ENCODE results near the gene COG2.
"Not testable (repeated sequence)": the region's sequence is repeated elsewhere in the genome, so short reads cannot be mapped to it uniquely, and the experiment has no call there.

The COG2 gene

GRCh38 chr1:230646710-230647302, 4.5 kb downstream of the COG2 start:
- H3K36me3 ChIP-seq (ENCODE audit: control insufficient read depth, insufficient read depth, low read length): no peaks in the 10 kb centered on the region
- no peaks in the 10 kb centered on the region for H3K9me3 ChIP-seq (ENCODE audit: control insufficient read depth, insufficient read depth, low read length)
- H3K27ac ChIP-seq (ENCODE audit: low read length): no peak overlapping the region
- H3K4me1 ChIP-seq (ENCODE audit: control insufficient read depth, insufficient read depth, low read length): no peaks in the 10 kb centered on the region
- no peak for DNase-seq (ENCODE audit: low read depth, low spot score)
- WGBS (ENCODE audit: insufficient coverage, insufficient read length): no CpG with 5 or more reads among the region's 4 CpGs
- no peaks in the 10 kb centered on the region for H3K27me3 ChIP-seq (ENCODE audit: control insufficient read depth, insufficient read depth, low read length)
- H3K4me3 ChIP-seq (ENCODE audit: low read length): no peak overlapping the region

GRCh38 chr1:230647321-230647720, 5.0 kb downstream of the COG2 start:
- H3K27me3 ChIP-seq (ENCODE audit: control insufficient read depth, insufficient read depth, low read length): no peaks in the 10 kb centered on the region
- no peaks in the 10 kb centered on the region for H3K9me3 ChIP-seq (ENCODE audit: control insufficient read depth, insufficient read depth, low read length)
- H3K4me1 ChIP-seq (ENCODE audit: control insufficient read depth, insufficient read depth, low read length): no peaks in the 10 kb centered on the region
- no peaks in the 10 kb centered on the region for H3K36me3 ChIP-seq (ENCODE audit: control insufficient read depth, insufficient read depth, low read length)
- WGBS (ENCODE audit: insufficient coverage, insufficient read length): no CpG with 5 or more reads among the region's 5 CpGs
- no peak overlapping the region for H3K4me3 ChIP-seq (ENCODE audit: low read length)
- DNase-seq (ENCODE audit: low read depth, low spot score): no peak
- H3K27ac ChIP-seq (ENCODE audit: low read length): no peak overlapping the region

GRCh38 chr1:230648114-230648513, 5.8 kb downstream of the COG2 start:
- H3K4me1 ChIP-seq (ENCODE audit: control insufficient read depth, insufficient read depth, low read length): no peaks in the 10 kb centered on the region
- DNase-seq (ENCODE audit: low read depth, low spot score): no peak
- H3K36me3 ChIP-seq (ENCODE audit: control insufficient read depth, insufficient read depth, low read length): no peaks in the 10 kb centered on the region
- no peaks in the 10 kb centered on the region for H3K9me3 ChIP-seq (ENCODE audit: control insufficient read depth, insufficient read depth, low read length)
- no peak overlapping the region for H3K27ac ChIP-seq (ENCODE audit: low read length)
- WGBS (ENCODE audit: insufficient coverage, insufficient read length): no CpG with 5 or more reads among the region's 3 CpGs
- no peaks in the 10 kb centered on the region for H3K27me3 ChIP-seq (ENCODE audit: control insufficient read depth, insufficient read depth, low read length)
- H3K4me3 ChIP-seq (ENCODE audit: low read length): no peak overlapping the region

GRCh38 chr1:230650300-230650699, 8.0 kb downstream of the COG2 start:
- H3K4me1 ChIP-seq (ENCODE audit: control insufficient read depth, insufficient read depth, low read length): no peaks in the 10 kb centered on the region
- no peaks in the 10 kb centered on the region for H3K36me3 ChIP-seq (ENCODE audit: control insufficient read depth, insufficient read depth, low read length)
- no peaks in the 10 kb centered on the region for H3K9me3 ChIP-seq (ENCODE audit: control insufficient read depth, insufficient read depth, low read length)
- H3K4me3 ChIP-seq (ENCODE audit: low read length): no peak overlapping the region
- WGBS (ENCODE audit: insufficient coverage, insufficient read length): no CpG with 5 or more reads among the region's 1 CpG
- no peak for DNase-seq (ENCODE audit: low read depth, low spot score)
- H3K27me3 ChIP-seq (ENCODE audit: control insufficient read depth, insufficient read depth, low read length): no peaks in the 10 kb centered on the region
- no peak overlapping the region for H3K27ac ChIP-seq (ENCODE audit: low read length)

- no peaks in the 10 kb centered on the region for H3K9me3 ChIP-seq (ENCODE audit: control insufficient read depth, insufficient read depth, low read length)
- WGBS (ENCODE audit: insufficient coverage, insufficient read length): no CpG with 5 or more reads among the region's 2 CpGs
- no peak overlapping the region for H3K4me3 ChIP-seq (ENCODE audit: low read length)
- no peaks in the 10 kb centered on the region for H3K27me3 ChIP-seq (ENCODE audit: control insufficient read depth, insufficient read depth, low read length)
- no peak overlapping the region for H3K27ac ChIP-seq (ENCODE audit: low read length)
- DNase-seq (ENCODE audit: low read depth, low spot score): no peak
- no peaks in the 10 kb centered on the region for H3K4me1 ChIP-seq (ENCODE audit: control insufficient read depth, insufficient read depth, low read length)
- H3K36me3 ChIP-seq (ENCODE audit: control insufficient read depth, insufficient read depth, low read length): no peaks in the 10 kb centered on the region
These were observed 9.0 kb downstream of the COG2 start for GRCh38 chr1:230651235-230651634.

GRCh38 chr1:230656719-230657118, 14.4 kb downstream of the COG2 start:
- not testable (repeated sequence) for DNase-seq (ENCODE audit: low read depth, low spot score); H3K9me3 ChIP-seq (ENCODE audit: control insufficient read depth, insufficient read depth, low read length)
- WGBS (ENCODE audit: insufficient coverage, insufficient read length): no CpG with 5 or more reads among the region's 1 CpG

GRCh38 chr1:230658103-230658502, 15.8 kb downstream of the COG2 start:
- H3K4me3 ChIP-seq (ENCODE audit: low read length); H3K27me3 ChIP-seq (ENCODE audit: control insufficient read depth, insufficient read depth, low read length); DNase-seq (ENCODE audit: low read depth, low spot score); H3K4me1 ChIP-seq (ENCODE audit: control insufficient read depth, insufficient read depth, low read length); H3K27ac ChIP-seq (ENCODE audit: low read length); H3K36me3 ChIP-seq (ENCODE audit: control insufficient read depth, insufficient read depth, low read length); H3K9me3 ChIP-seq (ENCODE audit: control insufficient read depth, insufficient read depth, low read length): not testable (repeated sequence)
- WGBS (ENCODE audit: insufficient coverage, insufficient read length): no CpG with 5 or more reads among the region's 1 CpG

More at GRCh38 chr1:230656719-230657118, 14.4 kb downstream of the COG2 start:
- H3K27ac ChIP-seq (ENCODE audit: low read length); H3K36me3 ChIP-seq (ENCODE audit: control insufficient read depth, insufficient read depth, low read length); H3K4me3 ChIP-seq (ENCODE audit: low read length); H3K27me3 ChIP-seq (ENCODE audit: control insufficient read depth, insufficient read depth, low read length); H3K4me1 ChIP-seq (ENCODE audit: control insufficient read depth, insufficient read depth, low read length): not testable (repeated sequence)

GRCh38 chr1:230658691-230659090, 16.4 kb downstream of the COG2 start:
- no CpG with 5 or more reads among the region's 2 CpGs for WGBS (ENCODE audit: insufficient coverage, insufficient read length)

GRCh38 chr1:230661976-230662375, 19.7 kb downstream of the COG2 start:
- WGBS (ENCODE audit: insufficient coverage, insufficient read length): no CpG with 5 or more reads among the region's 4 CpGs
- Histone ChIP-seq H3K4me3 (ENCODE audit: low read length) (no peak overlapping the region), H3K36me3 (ENCODE audit: control insufficient read depth, insufficient read depth, low read length) (peaks cover 4% of the 10 kb centered on the region; the same call in 1 of the 2 replicates), H3K4me1 (ENCODE audit: control insufficient read depth, insufficient read depth, low read length) (no peaks in the 10 kb centered on the region), H3K9me3 (ENCODE audit: control insufficient read depth, insufficient read depth, low read length) (no peaks in the 10 kb centered on the region), H3K27me3 (ENCODE audit: control insufficient read depth, insufficient read depth, low read length) (no peaks in the 10 kb centered on the region), H3K27ac (ENCODE audit: low read length) (no peak overlapping the region)
- DNase-seq (ENCODE audit: low read depth, low spot score): no peak

More at GRCh38 chr1:230658691-230659090, 16.4 kb downstream of the COG2 start:
- Histone ChIP-seq H3K36me3 (ENCODE audit: control insufficient read depth, insufficient read depth, low read length) (no peaks in the 10 kb centered on the region; the same call in 1 of the 2 replicates), H3K9me3 (ENCODE audit: control insufficient read depth, insufficient read depth, low read length) (no peaks in the 10 kb centered on the region), H3K27ac (ENCODE audit: low read length) (no peak overlapping the region), H3K4me3 (ENCODE audit: low read length) (no peak overlapping the region), H3K4me1 (ENCODE audit: control insufficient read depth, insufficient read depth, low read length) (no peaks in the 10 kb centered on the region), H3K27me3 (ENCODE audit: control insufficient read depth, insufficient read depth, low read length) (no peaks in the 10 kb centered on the region)
- no peak for DNase-seq (ENCODE audit: low read depth, low spot score)

GRCh38 chr1:230668227-230668626, 25.9 kb downstream of the COG2 start:
- no peaks in the 10 kb centered on the region for H3K9me3 ChIP-seq (ENCODE audit: control insufficient read depth, insufficient read depth, low read length)
- DNase-seq (ENCODE audit: low read depth, low spot score): no peak
- no CpG with 5 or more reads among the region's 6 CpGs for WGBS (ENCODE audit: insufficient coverage, insufficient read length)
- peaks cover 17% of the 10 kb centered on the region; the same call in 1 of the 2 replicates for H3K36me3 ChIP-seq (ENCODE audit: control insufficient read depth, insufficient read depth, low read length)
- no peaks in the 10 kb centered on the region for H3K4me1 ChIP-seq (ENCODE audit: control insufficient read depth, insufficient read depth, low read length)
- no peaks in the 10 kb centered on the region for H3K27me3 ChIP-seq (ENCODE audit: control insufficient read depth, insufficient read depth, low read length)
- no peak overlapping the region for H3K27ac ChIP-seq (ENCODE audit: low read length)
- no peak overlapping the region for H3K4me3 ChIP-seq (ENCODE audit: low read length)

- H3K27ac ChIP-seq (ENCODE audit: low read length): no peak overlapping the region
- no CpG with 5 or more reads among the region's 8 CpGs for WGBS (ENCODE audit: insufficient coverage, insufficient read length)
- H3K4me1 ChIP-seq (ENCODE audit: control insufficient read depth, insufficient read depth, low read length): no peaks in the 10 kb centered on the region
- no peaks in the 10 kb centered on the region for H3K9me3 ChIP-seq (ENCODE audit: control insufficient read depth, insufficient read depth, low read length)
- H3K27me3 ChIP-seq (ENCODE audit: control insufficient read depth, insufficient read depth, low read length): no peaks in the 10 kb centered on the region
- DNase-seq (ENCODE audit: low read depth, low spot score): no peak
- H3K4me3 ChIP-seq (ENCODE audit: low read length): no peak overlapping the region
- H3K36me3 ChIP-seq (ENCODE audit: control insufficient read depth, insufficient read depth, low read length): peaks cover 17% of the 10 kb centered on the region; the same call in 1 of the 2 replicates
These were observed 27.3 kb downstream of the COG2 start for GRCh38 chr1:230669543-230669942.
